Uterus (tissue), 2 donors: ENCODE data around the gene C9orf152.

ENCODE experiments used
- POLR2A ChIP-seq, 2 donors: fragments of 450-650 bp; IDR thresholded peaks; one replicate each; pipeline ENCODE4 v1.6.1; 2016; ENCODE audit warnings: antibody characterized with exemption in 2 of 2, mild to moderate bottlenecking in 1 of 2, moderate library complexity in 1 of 2
- TF ChIP-seq, protein P1 (sequence below), 4 experiments: fragments of 200-600 bp in 2 of 4; fragments of 450-650 bp in 2 of 4; sonication (generic) in 2 of 4; IDR thresholded peaks; one replicate each; pipeline ENCODE4 v1.5.1; 2016 to 2019; ENCODE audit warnings: antibody characterized with exemption in 4 of 4, mild to moderate bottlenecking in 2 of 4, moderate library complexity in 1 of 4

DNA sequence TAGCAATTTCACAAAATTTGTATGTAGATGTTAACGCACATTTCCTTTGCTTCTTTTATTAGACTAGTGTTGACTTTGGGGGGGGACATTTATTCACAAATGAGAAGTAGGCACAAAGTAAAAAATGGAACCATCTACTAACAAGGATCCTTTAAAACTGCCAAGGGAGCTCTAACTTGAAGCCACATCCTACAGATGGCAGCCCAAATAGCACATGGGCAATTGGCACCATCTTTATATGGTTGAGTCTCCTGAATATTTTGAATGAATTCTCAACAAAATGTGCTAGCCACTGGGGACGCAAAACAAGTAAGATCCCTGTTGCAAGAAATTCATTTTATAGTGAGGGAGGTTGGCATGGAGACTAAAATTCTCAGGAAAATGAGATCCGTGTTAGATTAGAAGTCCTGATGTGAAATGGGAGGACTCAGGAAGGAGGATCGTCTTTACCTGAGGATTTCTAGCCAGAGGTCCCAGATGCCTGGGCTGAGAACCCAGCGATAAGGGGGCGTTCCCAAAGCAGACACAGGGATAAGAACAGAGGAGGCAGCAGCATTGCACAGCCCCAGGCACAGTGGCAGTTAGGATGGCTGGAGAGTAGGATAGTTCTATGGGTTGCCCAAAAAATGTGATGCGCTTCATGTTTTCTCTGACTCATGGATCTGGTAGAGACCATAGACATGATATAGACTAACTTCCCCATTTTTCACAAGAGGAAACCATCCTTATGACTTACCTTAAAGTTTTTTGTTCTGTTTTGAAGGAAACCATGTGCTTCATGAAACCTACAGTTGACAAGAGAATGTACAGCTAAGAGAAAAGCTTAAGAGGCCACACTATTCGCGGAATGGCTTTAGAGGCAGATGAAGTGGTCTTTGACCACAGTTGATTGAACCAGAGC lies 37.4 kb downstream of the C9orf152 start:
- no peak for TF ChIP-seq POLR2A (IDR thresholded peaks at IDR 0.05)
- TF ChIP-seq, protein P1, sequence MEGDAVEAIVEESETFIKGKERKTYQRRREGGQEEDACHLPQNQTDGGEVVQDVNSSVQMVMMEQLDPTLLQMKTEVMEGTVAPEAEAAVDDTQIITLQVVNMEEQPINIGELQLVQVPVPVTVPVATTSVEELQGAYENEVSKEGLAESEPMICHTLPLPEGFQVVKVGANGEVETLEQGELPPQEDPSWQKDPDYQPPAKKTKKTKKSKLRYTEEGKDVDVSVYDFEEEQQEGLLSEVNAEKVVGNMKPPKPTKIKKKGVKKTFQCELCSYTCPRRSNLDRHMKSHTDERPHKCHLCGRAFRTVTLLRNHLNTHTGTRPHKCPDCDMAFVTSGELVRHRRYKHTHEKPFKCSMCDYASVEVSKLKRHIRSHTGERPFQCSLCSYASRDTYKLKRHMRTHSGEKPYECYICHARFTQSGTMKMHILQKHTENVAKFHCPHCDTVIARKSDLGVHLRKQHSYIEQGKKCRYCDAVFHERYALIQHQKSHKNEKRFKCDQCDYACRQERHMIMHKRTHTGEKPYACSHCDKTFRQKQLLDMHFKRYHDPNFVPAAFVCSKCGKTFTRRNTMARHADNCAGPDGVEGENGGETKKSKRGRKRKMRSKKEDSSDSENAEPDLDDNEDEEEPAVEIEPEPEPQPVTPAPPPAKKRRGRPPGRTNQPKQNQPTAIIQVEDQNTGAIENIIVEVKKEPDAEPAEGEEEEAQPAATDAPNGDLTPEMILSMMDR (IDR thresholded peaks at IDR 0.05), result no peak
